ENCODE data around the gene KLHL29.

- no peak for TF ChIP-seq EP300 (IDR thresholded peaks at IDR 0.05; ENCODE audit: borderline replicate concordance in 1 of 2, low read depth in 1 of 2, low read length in 1 of 2)
- TF ChIP-seq YY1 (IDR thresholded peaks at IDR 0.05; ENCODE audit: low read depth): no peak
These were observed 8.0 kb upstream of the KLHL29 start for GRCh38 chr2:23376972-23377371.

Data from SK-N-SH (cell line).